SIG-M5 treated with dmso at 0.1 percent for 504 hours (cell line): ENCODE data around the gene NOM1.
A peak's percentile ranks its signal among the peaks of the same experiment; 100 is the strongest.
"Not testable (repeated sequence)": the region's sequence is repeated elsewhere in the genome, so short reads cannot be mapped to it uniquely, and the experiment has no call there.

Source experiments
- DNase-seq: peaks from one replicate; lab custom pipeline; 2025; ENCODE audit not compliant: unreplicated experiment; lab: John Stamatoyannopoulos, UW

The NOM1 gene

GRCh38 chr7:156949541-156950380, at the start of gene NOM1:
Gene NOM1, plus strand, starts transcription at chr7:156949712. Its CDS starts 26 bp downstream, at chr7:156949738.
- DNase-seq, result peak; percentile 76

- DNase-seq, result not testable (repeated sequence)
These were observed 49.4 kb upstream of the NOM1 start for GRCh38 chr7:156900093-156900492.

- DNase-seq, result no peak
These were observed 46.1 kb upstream of the NOM1 start for GRCh38 chr7:156903232-156903909.

- DNase-seq, result no peak
These were observed 43.3 kb upstream of the NOM1 start for GRCh38 chr7:156906200-156906649.

GRCh38 chr7:156907656-156908055, 41.9 kb upstream of the NOM1 start:
- DNase-seq, result no peak

- DNase-seq, result not testable (repeated sequence)
These were observed 39.8 kb upstream of the NOM1 start for GRCh38 chr7:156909574-156910252.

- DNase-seq, result no peak
These were observed 30.9 kb upstream of the NOM1 start for GRCh38 chr7:156918635-156919034.

GRCh38 chr7:156919132-156919713, 30.3 kb upstream of the NOM1 start:
- no peak for DNase-seq

GRCh38 chr7:156920076-156920475, 29.4 kb upstream of the NOM1 start:
- no peak for DNase-seq

- DNase-seq, result not testable (repeated sequence)
These were observed 28.8 kb upstream of the NOM1 start for GRCh38 chr7:156920487-156921373.

GRCh38 chr7:156922304-156922703, 27.2 kb upstream of the NOM1 start:
- not testable (repeated sequence) for DNase-seq

- not testable (repeated sequence) for DNase-seq
These were observed 23.7 kb upstream of the NOM1 start for GRCh38 chr7:156925821-156926220.

GRCh38 chr7:156927571-156928405, 21.7 kb upstream of the NOM1 start:
- no peak for DNase-seq

GRCh38 chr7:156928406-156928747, 21.1 kb upstream of the NOM1 start:
- no peak for DNase-seq

- DNase-seq, result no peak
These were observed 19.5 kb upstream of the NOM1 start for GRCh38 chr7:156929789-156930539.

- DNase-seq, result no peak
These were observed 17.5 kb upstream of the NOM1 start for GRCh38 chr7:156932006-156932405.

GRCh38 chr7:156935250-156935649, 14.3 kb upstream of the NOM1 start:
- no peak for DNase-seq

GRCh38 chr7:156936766-156937165, 12.7 kb upstream of the NOM1 start:
- not testable (repeated sequence) for DNase-seq
